SK-N-SH (cell line): Measurements from ENCODE around the gene KRT73. TPM values are rescaled to one million over a fixed set of nuclear protein-coding genes. Genes with fewer than 3 reads are reported as not detected.

Experiments used
- CTCF ChIA-PET: fragments of 300-600, 350-600 bp; formaldehyde crosslinking; extraction: SDS; loops from one replicate; lab custom pipeline; 2021; lab: Yijun Ruan, JAX
- POLR2A ChIA-PET: fragments of 350-600 bp; sonication (Branson Sonifier 250); formaldehyde crosslinking; extraction: SDS; loops from one replicate; lab custom pipeline; 2020; ENCODE audit warnings: antibody characterized with exemption, inconsistent platforms; lab: Yijun Ruan, JAX
- DNase-seq: peaks from one replicate; pipeline ENCODE4 v3.0.0; 2012
- H2AFZ ChIP-seq: fragments of 200-600 bp; sonication (generic); 2 replicates; pipeline ENCODE4 v1.8.1; 2016; ENCODE audit warnings: antibody characterized with exemption, mild to moderate bottlenecking, low read depth
- H3F3A ChIP-seq: fragments of 200-600 bp; sonication (generic); replicated peaks from 2 replicates; pipeline ENCODE3; 2016; ENCODE audit warnings: antibody characterized with exemption, mild to moderate bottlenecking; ENCODE audit not compliant: insufficient read depth
- H3K27ac ChIP-seq, 2 experiments: fragments of 200-500 bp in 1 of 2; fragments of 200-600 bp in 1 of 2; sonication (Bioruptor generic) in 1 of 2; sonication (generic), shearing (Covaris generic) in 1 of 2; 2 replicates each; pipeline versions ENCODE4 v1.5.1 to v1.6.1; 2014 to 2016; ENCODE audit warnings: low read depth in 2 of 2, inconsistent platforms in 1 of 2, low read length in 1 of 2, mild to moderate bottlenecking in 1 of 2, mixed read lengths in 1 of 2
- H3K27me3 ChIP-seq: fragments of 200-600 bp; sonication (generic), shearing (Covaris generic); 2 replicates; pipeline ENCODE4 v1.6.1; 2016; ENCODE audit warnings: mixed run types; ENCODE audit not compliant: insufficient read depth
- H3K36me3 ChIP-seq, 2 experiments: fragments of 200-500 bp in 1 of 2; fragments of 200-600 bp in 1 of 2; sonication (Bioruptor generic) in 1 of 2; sonication (generic) in 1 of 2; replicated peaks in 1 of 2; 2 replicates each; pipeline versions ENCODE3 to v1.5.1; 2014 to 2016; ENCODE audit warnings: low read length in 1 of 2, mild to moderate bottlenecking in 1 of 2; ENCODE audit not compliant: insufficient read depth in 2 of 2, control insufficient read depth in 1 of 2
- H3K4me1 ChIP-seq, 2 experiments: fragments of 200-500 bp in 1 of 2; fragments of 200-600 bp in 1 of 2; sonication (Bioruptor generic) in 1 of 2; sonication (generic), shearing (Covaris generic) in 1 of 2; 2 replicates each; pipeline versions ENCODE4 v1.5.1 to v1.6.1; 2014 to 2016; ENCODE audit warnings: low read depth in 1 of 2, low read length in 1 of 2, mixed run types in 1 of 2; ENCODE audit not compliant: insufficient read depth in 2 of 2, control insufficient read depth in 1 of 2
- H3K4me2 ChIP-seq: fragments of 200-600 bp; sonication (generic), shearing (Covaris generic); 2 replicates; pipeline ENCODE4 v1.6.1; 2017; ENCODE audit warnings: mixed run types
- H3K4me3 ChIP-seq, 2 experiments: fragments of 200-500 bp in 1 of 2; fragments of 200-600 bp in 1 of 2; sonication (Bioruptor generic) in 1 of 2; sonication (generic), shearing (Covaris generic) in 1 of 2; 2 replicates each; pipeline versions ENCODE4 v1.5.1 to v1.8.1; 2014 to 2016; ENCODE audit warnings: low read depth in 2 of 2, inconsistent platforms in 1 of 2, low read length in 1 of 2, mild to moderate bottlenecking in 1 of 2, mixed read lengths in 1 of 2, moderate library complexity in 1 of 2
- H3K79me2 ChIP-seq: fragments of 200-600 bp; sonication (generic); 2 replicates; pipeline ENCODE4 v1.8.1; 2017; ENCODE audit warnings: mild to moderate bottlenecking; ENCODE audit not compliant: insufficient read depth
- H3K9ac ChIP-seq: fragments of 200-600 bp; sonication (generic); 2 replicates; pipeline ENCODE4 v1.6.1; 2017; ENCODE audit warnings: mixed run types
- H3K9me2 ChIP-seq: fragments of 200-600 bp; sonication (generic); 2 replicates; pipeline ENCODE4 v1.6.1; 2017; ENCODE audit warnings: mixed run types
- H3K9me3 ChIP-seq: fragments of 200-600 bp; sonication (generic); 2 replicates; pipeline ENCODE4 v1.6.1; 2017; ENCODE audit warnings: mixed run types, mild to moderate bottlenecking, moderate library complexity
- H4K20me1 ChIP-seq: fragments of 200-600 bp; sonication (generic); 2 replicates; pipeline ENCODE4 v1.6.1; 2017; ENCODE audit warnings: mild to moderate bottlenecking, mixed run types; ENCODE audit not compliant: insufficient read depth
- FOXJ3 ChIP-seq: sonication (generic); formaldehyde crosslinking; IDR thresholded peaks from 2 replicates; pipeline ENCODE4 v1.5.1; 2020; ENCODE audit warnings: mild to moderate bottlenecking, missing genetic modification reagents
- GABPA ChIP-seq: IDR thresholded peaks from 2 replicates; pipeline ENCODE4 v1.4.0; 2012; ENCODE audit warnings: low read depth, mild to moderate bottlenecking
- JUND ChIP-seq: IDR thresholded peaks from 2 replicates; pipeline ENCODE4 v1.4.0; 2012
- NRF1 ChIP-seq: IDR thresholded peaks from 2 replicates; pipeline ENCODE4 v1.6.1; 2012; ENCODE audit warnings: low read depth, mild to moderate bottlenecking, low read length
- PBX3 ChIP-seq: IDR thresholded peaks from 2 replicates; pipeline ENCODE4; 2012
- RAD21 ChIP-seq: IDR thresholded peaks from 2 replicates; pipeline ENCODE4 v1.6.1; 2012; ENCODE audit warnings: mild to moderate bottlenecking, low read length
- RCOR1 ChIP-seq: fragments of 150-350 bp; IDR thresholded peaks from 2 replicates; pipeline ENCODE4 v1.6.1; 2017; ENCODE audit warnings: antibody characterized with exemption, low read length
- REST ChIP-seq: IDR thresholded peaks from 2 replicates; pipeline ENCODE4 v1.6.1; 2012; ENCODE audit warnings: mild to moderate bottlenecking, low read depth, low read length, moderate library complexity
- USF2 ChIP-seq: fragments of 150-350 bp; IDR thresholded peaks from 2 replicates; pipeline ENCODE4 v1.6.1; 2017; ENCODE audit warnings: antibody characterized with exemption, low read length, low read depth, borderline replicate concordance
- YY1 ChIP-seq: IDR thresholded peaks from 2 replicates; pipeline ENCODE4 v1.4.0; 2012; ENCODE audit warnings: low read depth, mild to moderate bottlenecking
- WGBS: methylation state at CpG from one replicate; pipeline ENCODE4 v1.1.6; 2017; ENCODE audit warnings: low lambda C conversion rate; 5-methylcytosine and 5-hydroxymethylcytosine counted together
- polyA plus RNA-seq, 3 experiments: library from polyadenylated mRNA; depleted of rRNA; stranded (reverse); fragments of >200 nt; gene quantifications; 2 replicates each; pipeline ENCODE4 v1.2.3, GENCODE V29; 2012

The KRT73 gene
- polyA plus RNA-seq, 1 of the 3 experiments (the other 2 are of a cell fraction) = not detected

DNA sequence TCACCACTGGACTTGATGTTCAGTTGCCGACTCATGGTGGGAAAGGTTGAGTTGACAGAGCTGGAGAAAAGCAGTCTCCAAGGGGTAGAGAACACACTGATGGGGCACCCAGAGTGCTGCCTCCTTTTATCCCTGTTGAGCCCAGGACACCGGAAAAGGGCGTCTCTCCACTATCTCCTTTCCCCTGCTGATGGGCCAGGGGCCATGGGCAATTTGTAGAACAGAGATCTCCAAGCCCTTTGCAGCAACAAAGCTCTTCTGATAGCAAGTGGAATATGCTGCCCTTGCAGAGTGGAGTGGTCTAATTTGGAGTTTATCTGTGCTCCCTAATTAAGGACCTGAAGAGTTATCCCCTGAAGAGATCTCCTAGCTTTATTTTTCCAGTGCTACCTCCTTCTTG is 44.6 kb downstream of the KRT73 start, which contains the start of gene KRT74:
Gene KRT74 (minus strand): TSS at position 101 of the 400 bp plus-strand sequence. CDS start 66 bp downstream, at position 35.
- Histone ChIP-seq H3K27ac (no peak within 1 kb of the TSS), H3K79me2 (no peaks in the 10 kb centered on the region), H3K4me1 (no peaks in the 10 kb centered on the region), H3K36me3 (no peaks in the 10 kb centered on the region), H2AFZ (no peak within 1 kb of the TSS), H3F3A (no peaks in the 10 kb centered on the region), H3K9me3 (no peaks in the 10 kb centered on the region), H3K9ac (no peak within 1 kb of the TSS), H3K4me2 (no peak within 1 kb of the TSS), H4K20me1 (no peaks in the 10 kb centered on the region), H3K27me3 (peaks cover 77% of the 10 kb centered on the region; the same call in 1 of the 2 replicates), H3K4me3 (no peak within 1 kb of the TSS), H3K9me2 (no peaks in the 10 kb centered on the region)
- WGBS = 42% methylated on average over 3 of the region's 3 CpGs
- CTCF ChIA-PET = interaction anchor here (1.0 to 2.2 kb wide), 3 partner anchors 9 to 306 kb away, joined by 3 to 14 read pairs (median 6); no protein-coding TSS in a partner anchor
- no peak for TF ChIP-seq FOXJ3 (CRISPR knock-in tag)
- DNase-seq = no peak
- POLR2A ChIA-PET = no interaction called here

GRCh38 chr12:52573306-52573705 is 45.1 kb downstream of the KRT73 start:
- no peak for DNase-seq
- Histone ChIP-seq H3K4me1 (no peaks in the 10 kb centered on the region), H3K36me3 (no peaks in the 10 kb centered on the region), H3K4me2 (no peak overlapping the region), H4K20me1 (no peaks in the 10 kb centered on the region), H3K4me3 (no peak overlapping the region), H3K27me3 (peaks cover 77% of the 10 kb centered on the region; the same call in 1 of the 2 replicates), H3F3A (no peaks in the 10 kb centered on the region), H3K9ac (no peak overlapping the region), H3K79me2 (no peaks in the 10 kb centered on the region), H3K27ac (no peak overlapping the region), H2AFZ (no peak overlapping the region), H3K9me3 (no peaks in the 10 kb centered on the region), H3K9me2 (no peaks in the 10 kb centered on the region)
- no peak for TF ChIP-seq RCOR1
- no peak for TF ChIP-seq JUND
- no peak for TF ChIP-seq PBX3
- TF ChIP-seq REST = no peak
- TF ChIP-seq RAD21 = no peak
- no peak for TF ChIP-seq GABPA
- TF ChIP-seq NRF1 = no peak
- TF ChIP-seq YY1 = no peak
- TF ChIP-seq USF2 = no peak
- WGBS = 67% methylated on average over 14 of the region's 15 CpGs
- POLR2A ChIA-PET = no interaction called here
- CTCF ChIA-PET = interaction anchor here (1.0 to 2.2 kb wide), 3 partner anchors 10 to 307 kb away, joined by 3 to 14 read pairs (median 6); no protein-coding TSS in a partner anchor
